Measurements from ENCODE around the gene PELI3.
"Not testable (repeated sequence)": the region's sequence is repeated elsewhere in the genome, so short reads cannot be mapped to it uniquely, and the experiment has no call there.

The PELI3 gene, protein sequence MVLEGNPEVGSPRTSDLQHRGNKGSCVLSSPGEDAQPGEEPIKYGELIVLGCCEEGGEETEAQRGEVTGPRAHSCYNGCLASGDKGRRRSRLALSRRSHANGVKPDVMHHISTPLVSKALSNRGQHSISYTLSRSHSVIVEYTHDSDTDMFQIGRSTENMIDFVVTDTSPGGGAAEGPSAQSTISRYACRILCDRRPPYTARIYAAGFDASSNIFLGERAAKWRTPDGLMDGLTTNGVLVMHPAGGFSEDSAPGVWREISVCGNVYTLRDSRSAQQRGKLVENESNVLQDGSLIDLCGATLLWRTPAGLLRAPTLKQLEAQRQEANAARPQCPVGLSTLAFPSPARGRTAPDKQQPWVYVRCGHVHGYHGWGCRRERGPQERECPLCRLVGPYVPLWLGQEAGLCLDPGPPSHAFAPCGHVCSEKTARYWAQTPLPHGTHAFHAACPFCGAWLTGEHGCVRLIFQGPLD

DNA sequence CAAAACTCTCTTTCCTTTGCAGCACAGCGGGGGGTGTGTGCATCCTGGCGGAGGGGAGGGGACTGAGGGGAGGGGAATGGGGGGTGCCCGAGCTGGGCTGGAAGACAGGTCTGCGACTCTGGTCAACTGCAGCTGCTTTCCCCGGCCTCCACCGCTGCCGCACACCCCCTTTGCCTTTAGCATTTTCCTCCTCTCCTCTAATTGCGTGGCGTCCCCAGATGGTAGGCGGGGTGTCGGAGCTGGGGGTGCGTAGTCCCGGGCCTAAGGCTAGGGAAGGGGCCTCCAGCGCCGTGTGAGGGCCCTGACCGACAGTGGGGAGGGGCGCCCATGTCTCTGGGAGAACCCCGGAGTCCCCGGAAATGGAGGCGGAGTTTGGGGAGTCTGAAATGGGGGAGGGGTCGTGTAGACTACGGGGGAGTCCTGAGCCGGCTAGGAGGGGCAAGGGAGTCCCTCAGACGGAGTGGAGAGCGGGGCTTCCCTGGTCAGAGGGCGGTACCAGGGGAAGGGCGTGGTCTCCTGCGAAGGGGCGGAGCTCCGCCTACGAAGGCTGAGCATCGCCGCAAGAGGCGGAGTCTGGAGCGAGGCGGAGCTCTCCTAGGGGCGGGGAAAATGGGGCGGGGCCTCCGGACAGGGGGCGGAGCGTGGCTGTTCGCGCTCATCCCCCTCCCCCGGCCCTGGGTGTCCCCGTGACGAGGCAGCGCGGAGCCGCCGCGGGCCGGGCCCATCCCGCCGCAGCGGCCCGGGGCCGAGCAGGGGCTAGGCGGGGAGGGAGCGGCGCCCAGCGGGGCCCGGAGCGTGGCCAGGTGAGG is at the start of gene PELI3:
Gene PELI3 (plus strand): TSS at position 681 of the 809 bp plus-strand sequence. CDS start 1,224 bp downstream, outside the sequence.
- peak; percentile 88 for DNase-seq (ENCODE audit: low read depth)

DNA sequence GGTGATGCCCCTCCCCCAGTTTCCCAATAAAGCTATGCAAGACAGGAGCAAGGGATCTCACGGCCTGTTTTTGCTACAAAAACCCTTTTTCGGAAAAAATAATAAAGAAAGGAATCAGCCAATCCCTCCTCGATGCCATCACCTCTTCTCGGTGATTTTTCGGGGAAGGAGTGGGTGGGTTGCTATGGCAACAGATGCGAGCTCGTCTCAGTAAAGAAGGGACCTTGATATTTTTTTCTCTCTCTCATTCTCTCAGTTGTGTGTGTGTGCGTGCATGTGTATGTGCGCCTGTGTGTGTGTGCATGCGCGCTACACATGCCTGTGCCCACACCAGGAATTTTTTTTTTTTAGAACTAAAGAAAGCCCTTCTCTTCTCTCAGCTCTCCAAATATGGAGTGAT is 49.7 kb upstream of the PELI3 start:
- no peak for DNase-seq (ENCODE audit: low read depth)

DNA sequence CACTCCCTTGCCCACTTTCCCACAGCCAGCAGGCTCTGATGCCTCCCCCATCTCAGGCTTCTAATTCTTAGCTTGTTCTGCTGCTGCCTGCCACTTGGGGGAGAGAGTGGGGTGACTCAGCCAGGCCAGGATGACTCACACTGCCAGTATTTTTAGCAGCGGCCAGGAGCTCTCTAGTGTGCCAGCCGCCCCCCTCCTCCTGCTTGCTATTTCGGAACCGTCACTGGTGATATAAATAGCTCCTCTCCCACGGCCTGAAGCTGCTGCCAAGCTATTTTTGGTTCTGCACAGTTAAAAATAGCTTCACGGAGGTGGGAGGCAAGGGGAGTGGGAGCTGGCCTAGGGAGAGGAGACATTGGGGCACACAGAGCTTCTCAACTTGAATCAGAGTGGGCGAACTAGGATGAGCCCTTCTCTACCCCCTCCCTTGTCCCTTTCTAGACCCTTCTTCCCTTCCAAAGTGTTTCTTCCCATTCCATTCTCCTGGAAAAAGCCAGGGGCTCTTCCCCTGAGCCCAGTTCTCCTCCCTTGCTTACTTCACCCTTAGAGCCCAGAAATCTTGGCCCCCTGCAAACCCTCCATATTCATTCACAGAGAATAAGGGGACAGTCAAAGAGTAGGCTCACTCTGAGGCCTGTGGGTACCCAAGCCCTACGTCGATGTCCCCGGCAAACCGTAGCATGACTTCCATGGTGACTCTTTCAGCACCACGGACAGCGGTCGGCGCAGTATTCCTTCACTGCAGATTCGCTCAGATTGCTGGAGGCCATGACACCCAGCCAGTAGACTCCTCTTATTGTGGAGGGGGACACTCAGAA is 48.3 kb upstream of the PELI3 start:
- DNase-seq (ENCODE audit: low read depth) = no peak

DNA sequence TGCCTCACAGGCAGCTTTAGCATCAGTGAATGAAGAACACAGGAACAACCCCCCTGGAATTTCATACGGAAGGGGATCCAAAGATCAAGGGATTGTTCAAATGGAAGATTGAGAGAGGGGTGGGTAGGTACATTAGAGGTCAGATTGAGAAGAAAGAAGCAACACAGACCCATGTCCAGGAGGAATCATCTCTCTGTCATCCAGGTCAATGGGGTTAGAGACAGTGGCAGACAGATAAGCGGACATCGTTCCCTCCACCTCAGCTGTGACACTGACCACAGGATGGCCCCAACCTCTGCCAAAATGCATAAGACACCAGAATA is 47.8 kb upstream of the PELI3 start:
- no peak for DNase-seq (ENCODE audit: low read depth)

DNA sequence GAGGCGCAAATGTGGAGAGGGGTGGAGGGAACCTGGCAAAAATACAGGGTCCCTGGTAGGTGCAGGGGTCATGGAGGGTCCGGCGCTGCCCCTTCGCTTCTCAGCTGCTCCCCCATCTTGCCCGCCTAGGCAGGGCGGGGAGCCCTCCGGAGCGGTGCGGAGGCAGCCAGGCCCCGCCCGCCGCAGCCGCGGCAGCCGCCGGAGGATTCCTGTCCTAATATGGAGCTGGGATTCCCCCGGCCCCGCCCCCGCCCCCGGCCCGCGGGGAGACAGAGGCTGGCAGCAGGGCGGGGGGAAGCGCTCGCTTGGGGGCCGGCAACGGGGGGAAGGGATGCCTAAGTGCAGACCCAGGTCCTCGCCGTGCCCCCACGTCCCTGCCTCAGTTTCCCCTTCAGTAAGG is 46.9 kb upstream of the PELI3 start:
- no peak for DNase-seq (ENCODE audit: low read depth)

DNA sequence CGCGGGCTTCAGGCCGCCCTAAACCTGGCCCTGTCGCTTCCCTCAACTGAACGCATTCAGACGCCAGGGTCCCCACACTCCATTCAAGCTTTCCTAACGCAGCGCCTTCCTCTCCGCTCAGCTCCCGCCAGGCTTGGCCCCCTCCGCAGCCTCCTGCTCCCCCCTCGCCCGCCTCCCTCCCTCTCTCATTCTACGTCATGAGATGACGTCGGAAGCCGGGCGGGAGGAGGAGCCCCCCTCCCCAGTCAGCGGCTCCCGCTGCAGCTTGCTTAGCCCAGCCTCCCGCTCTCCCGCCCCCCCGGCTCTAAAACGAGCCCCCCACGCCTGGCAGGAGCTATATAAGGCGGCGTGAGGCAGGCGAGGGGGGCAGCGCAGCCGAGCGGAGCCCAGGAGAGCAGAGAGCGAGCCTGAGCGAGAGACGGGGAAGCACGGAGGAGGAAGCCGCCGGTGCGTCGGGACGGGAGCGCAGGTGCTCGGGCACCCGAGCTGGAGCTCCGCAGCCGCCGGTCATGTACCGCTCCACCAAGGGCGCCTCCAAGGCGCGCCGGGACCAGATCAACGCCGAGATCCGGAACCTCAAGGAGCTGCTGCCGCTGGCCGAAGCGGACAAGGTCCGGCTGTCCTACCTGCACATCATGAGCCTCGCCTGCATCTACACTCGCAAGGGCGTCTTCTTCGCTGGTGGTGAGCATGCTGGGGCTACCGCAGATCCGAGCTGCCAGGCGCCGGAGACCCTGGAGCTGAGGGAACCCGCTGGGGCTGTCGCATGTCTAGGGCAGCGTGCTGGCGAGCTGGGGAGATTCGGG is 45.8 kb upstream of the PELI3 start, which contains the start of gene NPAS4:
Gene NPAS4 (plus strand): TSS at position 365 of the 806 bp plus-strand sequence. CDS start 145 bp downstream, at position 510.
- no peak for DNase-seq (ENCODE audit: low read depth)

DNA sequence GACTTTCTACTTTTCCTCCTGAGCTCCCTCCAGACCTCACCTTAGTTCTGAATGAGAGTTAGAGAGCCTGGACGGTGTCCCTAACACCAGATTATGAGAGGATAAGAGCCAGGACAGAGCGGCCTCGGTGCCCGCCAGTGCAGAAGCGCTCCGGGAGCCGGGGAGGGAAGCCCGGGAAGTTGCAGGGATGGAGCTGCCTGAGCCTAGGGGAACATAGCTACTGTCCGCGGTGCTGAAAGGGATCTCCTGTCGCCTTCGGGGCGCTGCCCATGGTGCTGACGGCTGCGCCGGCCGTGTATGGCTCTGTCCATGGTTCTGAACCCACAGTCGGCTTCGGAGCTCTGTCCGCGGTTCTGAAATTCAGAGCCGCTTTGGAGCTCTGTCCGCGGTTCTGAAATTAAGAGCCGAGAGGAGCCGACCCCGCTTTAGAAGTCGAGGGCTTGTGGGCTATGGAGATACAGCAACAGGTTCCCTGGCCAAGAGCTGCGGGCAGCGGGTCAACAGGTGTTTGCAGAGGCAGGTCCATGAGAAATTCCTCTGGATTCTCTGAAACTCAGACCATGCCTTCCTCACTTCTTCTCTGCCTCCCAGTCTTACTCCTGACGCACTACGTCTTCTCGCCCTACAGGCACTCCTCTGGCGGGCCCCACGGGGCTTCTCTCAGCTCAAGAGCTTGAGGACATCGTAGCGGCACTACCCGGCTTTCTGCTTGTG is 45.1 kb upstream of the PELI3 start:
- DNase-seq (ENCODE audit: low read depth) = peak; percentile 79

DNA sequence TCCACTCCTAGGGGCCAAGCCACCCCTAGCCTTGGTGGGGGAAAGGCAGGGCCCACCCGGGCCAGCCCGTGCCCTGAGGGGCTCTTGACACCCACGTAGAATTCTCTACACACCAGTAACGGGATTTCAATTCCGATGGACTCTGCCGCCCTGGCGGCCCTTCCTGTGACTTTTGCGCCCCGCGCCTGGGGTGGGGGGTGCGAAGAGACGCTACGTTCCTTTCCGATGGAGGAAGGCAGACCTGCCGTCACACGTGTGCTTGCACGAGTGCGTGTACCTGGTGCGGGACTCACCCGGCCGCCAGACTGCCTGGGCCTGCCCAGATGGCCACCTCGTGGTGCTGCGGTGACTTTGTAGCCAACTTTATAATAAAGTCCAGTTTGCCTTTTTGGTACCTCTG is 40.4 kb upstream of the PELI3 start:
- DNase-seq (ENCODE audit: low read depth) = no peak

DNA sequence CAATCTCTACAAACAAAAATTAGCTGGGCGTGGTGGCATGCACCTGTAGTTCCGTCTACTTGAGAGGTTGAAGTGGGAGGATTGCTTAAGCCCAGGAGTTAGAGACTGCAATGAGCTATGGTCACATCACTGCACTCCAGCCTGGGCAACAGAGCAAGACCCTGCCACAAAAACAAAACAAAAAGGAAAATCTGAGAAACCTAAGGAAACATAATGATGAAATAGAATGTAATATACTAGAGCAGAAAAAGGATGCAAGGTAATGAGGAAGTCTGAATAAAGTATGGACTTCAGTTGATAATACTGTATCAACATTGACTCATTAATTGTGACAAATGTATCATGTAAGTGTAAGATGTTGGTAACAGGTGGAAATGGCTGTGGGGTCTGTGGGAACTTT is 37.8 kb upstream of the PELI3 start:
- DNase-seq (ENCODE audit: low read depth) = no peak

DNA sequence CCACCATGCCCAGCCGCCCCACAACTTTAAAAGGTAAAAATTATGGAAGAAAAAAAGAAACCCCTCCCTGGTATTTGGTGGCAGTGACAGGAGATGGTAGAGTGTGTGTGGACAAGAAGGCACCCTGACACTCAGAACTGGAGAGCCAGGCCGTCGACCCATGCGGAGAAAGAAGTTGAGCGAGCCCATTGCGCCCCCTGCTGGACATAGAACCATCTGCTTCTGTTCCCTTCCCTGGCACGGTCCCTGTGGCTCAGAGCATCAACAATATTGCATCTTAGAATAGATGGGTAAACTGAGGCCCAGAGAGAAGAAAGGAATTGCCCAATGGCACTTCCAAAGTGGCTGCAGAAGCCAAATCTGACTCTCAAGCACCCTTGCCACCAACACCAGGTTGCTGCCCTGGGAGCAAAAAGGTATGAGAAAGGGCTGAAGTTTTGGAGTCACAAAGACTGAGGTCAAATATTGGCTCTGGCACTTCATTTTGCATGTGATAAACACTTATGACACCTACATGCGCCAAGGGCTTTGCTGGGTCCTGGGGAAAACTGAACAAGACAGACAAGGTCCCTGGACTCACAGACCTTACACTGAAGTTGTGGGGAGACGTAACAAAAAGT is 36.6 kb upstream of the PELI3 start:
- DNase-seq (ENCODE audit: low read depth) = peak; percentile 49

DNA sequence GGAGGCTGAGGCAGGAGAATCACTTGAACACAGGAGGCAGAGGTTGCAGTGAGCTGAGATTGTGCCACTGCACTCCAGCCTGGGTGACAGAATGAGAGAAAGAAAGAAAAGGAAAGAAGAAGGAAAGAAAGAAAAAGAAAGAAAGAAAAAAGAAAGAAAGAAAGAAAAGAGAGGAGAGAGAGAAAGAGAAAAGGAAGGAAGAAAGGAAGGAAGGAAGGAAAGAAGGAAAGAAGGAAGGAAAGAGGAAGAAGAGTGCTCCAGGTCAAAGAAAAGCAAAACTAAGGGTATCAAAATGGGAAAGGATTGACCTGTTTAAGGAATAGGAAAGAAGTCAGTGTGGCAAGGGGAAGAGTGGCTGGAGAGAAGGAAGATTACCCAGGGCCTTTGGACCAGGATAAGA is 35.4 kb upstream of the PELI3 start:
- not testable (repeated sequence) for DNase-seq (ENCODE audit: low read depth)

DNA sequence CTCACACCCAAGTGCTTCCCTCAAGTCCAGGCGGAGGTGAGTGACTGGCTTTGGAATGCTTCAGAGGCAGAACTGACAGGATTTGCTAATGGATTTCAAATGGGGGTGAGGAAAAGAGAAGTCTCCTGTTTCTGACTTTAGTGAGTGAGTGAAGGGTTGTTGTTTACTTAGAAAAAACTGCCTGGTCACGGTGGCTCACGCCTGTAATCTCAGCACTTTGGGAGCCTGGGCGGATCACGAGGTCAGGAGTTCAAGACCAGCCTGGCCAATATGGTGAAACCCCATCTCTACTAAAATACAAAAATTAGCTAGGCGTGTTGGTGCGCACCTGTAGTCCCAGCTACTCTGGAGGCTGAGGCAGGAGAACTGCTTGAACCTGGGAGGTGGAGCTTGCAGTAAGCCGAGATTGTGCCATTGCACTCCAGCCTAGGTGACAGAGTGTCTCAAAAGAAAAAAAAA is 34.8 kb upstream of the PELI3 start:
- DNase-seq (ENCODE audit: low read depth) = not testable (repeated sequence)

DNA sequence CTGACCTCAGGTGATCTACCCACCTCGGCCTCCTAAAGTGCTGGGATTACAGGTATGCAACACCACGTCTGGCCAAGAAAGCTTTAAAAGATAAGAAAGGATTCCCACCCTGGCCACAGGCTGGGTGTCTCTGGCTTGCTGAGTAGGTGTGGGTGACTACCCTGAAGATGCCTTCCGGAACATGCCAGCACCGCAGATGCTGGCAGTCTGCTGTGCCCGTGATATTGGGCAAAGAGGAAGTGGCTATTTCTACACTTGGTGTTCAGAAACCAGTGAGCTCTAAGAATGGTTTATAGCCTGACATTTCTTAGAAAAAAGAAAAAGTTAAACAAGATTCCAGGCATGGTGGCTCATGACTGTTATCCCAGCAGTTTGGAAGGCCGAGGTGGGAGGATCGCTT is 34.1 kb upstream of the PELI3 start:
- DNase-seq (ENCODE audit: low read depth) = no peak

DNA sequence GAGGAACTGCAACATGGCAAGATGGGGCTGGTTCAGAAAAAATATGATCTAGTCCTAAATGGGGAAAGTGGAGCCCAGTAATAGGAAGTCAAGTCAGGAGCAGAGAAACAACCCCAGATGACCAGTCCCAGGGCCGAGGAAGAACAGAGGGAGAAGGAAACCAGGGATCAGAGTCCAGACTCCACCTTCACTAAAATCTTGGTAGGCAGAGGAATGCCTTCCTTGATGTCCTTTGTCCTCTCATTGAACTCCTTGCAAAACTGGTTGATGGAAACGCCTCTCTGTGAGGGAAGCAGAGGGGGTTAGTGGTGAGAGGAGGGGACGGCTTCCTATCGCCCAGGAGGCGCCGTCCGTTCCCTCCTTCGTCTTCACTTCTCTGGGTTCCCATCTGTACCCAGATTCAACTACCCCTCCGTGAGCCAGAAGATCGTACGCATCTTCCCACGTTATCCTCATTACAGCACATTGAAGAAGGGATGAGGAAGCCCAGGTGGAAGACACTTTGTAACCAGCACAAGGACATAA is 28.7 kb upstream of the PELI3 start:
- DNase-seq (ENCODE audit: low read depth) = no peak

DNA sequence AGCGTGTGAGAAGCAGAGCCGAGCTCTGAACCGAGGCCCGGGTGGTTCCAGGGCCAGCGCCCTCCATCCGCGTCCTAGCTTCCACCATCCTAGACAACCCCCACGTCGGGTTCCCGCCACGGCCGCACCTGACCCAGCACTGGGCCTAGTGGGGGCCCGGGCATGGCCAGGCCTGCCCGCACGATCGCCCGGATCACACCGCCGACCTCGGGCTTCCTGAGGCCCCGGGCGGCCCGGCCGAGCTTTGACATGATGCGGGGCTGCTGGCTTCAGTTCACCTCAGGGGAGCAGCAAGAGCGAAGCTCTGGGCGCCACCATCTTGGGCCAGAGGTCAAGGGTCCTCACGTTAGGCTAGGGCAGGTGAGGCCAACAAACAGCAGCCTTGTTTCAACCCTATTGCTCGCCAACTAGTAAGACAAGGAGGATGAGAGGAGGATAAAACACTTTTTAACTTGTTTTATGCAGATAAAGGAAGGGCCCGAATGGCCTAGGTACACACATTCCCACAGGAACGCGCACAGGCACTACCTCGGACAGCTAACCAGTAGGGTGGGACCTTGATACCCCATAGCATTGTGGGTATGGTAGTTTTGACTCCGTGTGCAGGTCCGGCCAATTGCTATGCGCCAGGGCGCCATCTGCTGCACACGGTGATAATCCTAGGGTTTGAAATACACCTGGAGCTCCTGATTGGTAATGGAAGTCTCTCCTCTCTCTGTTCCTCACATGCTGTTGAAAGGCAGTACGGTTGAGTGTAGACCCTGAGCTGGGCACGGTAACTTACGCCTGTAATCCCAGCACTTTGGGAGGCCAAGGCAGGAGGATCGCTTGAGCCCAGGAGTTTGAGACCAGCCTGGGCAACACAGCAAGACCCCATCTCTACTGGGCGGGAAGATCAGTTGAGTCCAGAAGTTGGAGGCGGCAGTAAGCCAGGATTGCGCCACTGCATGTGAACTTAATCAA is 27.9 kb upstream of the PELI3 start, which contains the start of gene MRPL11:
Gene MRPL11 (minus strand): TSS at position 345 of the 963 bp plus-strand sequence. CDS start 94 bp downstream, at position 251.
- DNase-seq (ENCODE audit: low read depth) = peak; percentile 73

DNA sequence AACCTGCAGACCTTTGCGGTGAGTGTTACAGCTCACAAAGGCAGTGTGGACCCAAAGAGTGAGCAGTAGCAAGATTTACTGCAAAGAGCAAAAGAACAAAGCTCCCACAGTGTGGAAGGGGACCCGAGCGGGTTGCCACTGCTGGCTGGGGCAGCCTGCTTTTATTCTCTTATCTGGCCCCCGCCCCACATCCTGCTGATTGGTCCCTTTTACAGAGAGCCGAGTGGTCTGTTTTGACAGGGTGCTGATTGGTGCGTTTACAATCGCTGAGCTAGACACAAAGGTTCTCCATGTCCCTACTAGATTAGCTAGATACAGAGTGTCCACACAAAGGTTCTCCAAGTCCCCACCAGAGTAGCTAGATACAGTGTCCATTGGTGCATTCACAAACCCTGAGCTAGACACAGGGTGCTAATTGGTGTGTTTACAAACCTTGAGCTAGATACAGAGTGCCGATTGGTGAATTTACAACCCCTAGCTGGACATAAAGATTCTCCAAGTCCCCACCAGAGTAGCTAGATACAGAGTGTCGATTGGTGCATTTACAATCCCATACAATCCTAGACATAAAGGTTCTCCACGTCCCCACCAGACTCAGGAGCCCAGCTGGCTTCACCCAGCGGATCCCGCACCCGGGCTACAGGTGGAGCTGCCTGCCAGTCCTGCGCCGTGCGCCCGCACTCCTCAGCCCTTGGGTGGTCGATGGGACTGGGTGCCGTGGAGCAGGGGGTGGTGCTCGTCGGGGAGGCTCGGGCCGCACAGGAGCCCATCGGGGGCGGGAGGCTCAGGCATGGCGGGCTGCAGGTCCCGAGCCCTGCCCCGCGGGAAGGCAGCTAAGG is 26.4 kb upstream of the PELI3 start:
- not testable (repeated sequence) for DNase-seq (ENCODE audit: low read depth)

DNA sequence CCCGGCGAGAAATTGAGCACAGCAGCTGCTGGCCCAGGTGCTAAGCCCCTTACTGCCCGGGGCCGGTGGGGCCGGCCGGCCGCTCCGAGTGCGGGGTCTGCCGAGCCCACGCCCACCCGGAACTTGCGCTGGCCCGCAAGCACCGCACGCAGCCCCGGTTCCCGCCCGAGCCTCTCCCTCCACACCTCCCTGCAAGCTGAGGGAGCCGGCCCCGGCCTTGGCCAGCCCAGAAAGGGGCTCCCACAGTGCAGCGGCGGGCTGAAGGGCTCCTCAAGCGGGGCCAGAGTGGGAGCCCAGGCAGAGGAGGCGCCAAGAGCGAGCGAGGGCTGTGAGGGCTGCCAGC is 25.8 kb upstream of the PELI3 start:
- not testable (repeated sequence) for DNase-seq (ENCODE audit: low read depth)

DNA sequence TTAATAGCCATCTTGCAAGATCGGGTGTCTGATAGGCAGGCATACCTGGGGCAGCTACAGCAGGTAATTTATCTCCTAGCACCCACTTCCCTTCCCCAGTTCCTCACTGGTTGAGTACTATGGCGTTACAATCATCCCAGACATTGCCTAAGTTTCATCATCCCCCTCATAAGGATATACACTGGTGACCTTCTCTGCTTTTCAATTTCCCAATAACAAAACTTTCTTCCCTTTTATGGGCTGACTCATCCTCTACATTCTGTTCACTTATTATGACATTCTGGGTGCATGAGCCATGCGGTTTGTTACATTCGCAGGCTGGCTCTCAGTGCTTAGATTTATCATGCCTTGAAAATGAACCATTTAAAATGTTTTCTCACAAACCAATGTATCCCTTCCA is 23.1 kb upstream of the PELI3 start:
- DNase-seq (ENCODE audit: low read depth) = no peak
